Testis (tissue), 2 donors: ENCODE measurements around the gene HLF.

Experiments used
- POLR2A ChIP-seq: fragments of 450-650 bp; IDR thresholded peaks from one replicate; pipeline ENCODE4 v1.6.1; 2017; ENCODE audit warnings: antibody characterized with exemption, mild to moderate bottlenecking, moderate library complexity
- TF ChIP-seq, protein P1 (sequence below), 3 experiments: fragments of 450-650 bp in 2 of 3; fragments of 200-600 bp in 1 of 3; sonication (generic) in 1 of 3; IDR thresholded peaks; one replicate each; pipeline ENCODE4 v1.5.1; 2016 to 2019; ENCODE audit warnings: antibody characterized with exemption in 3 of 3, mild to moderate bottlenecking in 2 of 3, moderate library complexity in 1 of 3

- TF ChIP-seq, protein P1, sequence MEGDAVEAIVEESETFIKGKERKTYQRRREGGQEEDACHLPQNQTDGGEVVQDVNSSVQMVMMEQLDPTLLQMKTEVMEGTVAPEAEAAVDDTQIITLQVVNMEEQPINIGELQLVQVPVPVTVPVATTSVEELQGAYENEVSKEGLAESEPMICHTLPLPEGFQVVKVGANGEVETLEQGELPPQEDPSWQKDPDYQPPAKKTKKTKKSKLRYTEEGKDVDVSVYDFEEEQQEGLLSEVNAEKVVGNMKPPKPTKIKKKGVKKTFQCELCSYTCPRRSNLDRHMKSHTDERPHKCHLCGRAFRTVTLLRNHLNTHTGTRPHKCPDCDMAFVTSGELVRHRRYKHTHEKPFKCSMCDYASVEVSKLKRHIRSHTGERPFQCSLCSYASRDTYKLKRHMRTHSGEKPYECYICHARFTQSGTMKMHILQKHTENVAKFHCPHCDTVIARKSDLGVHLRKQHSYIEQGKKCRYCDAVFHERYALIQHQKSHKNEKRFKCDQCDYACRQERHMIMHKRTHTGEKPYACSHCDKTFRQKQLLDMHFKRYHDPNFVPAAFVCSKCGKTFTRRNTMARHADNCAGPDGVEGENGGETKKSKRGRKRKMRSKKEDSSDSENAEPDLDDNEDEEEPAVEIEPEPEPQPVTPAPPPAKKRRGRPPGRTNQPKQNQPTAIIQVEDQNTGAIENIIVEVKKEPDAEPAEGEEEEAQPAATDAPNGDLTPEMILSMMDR (IDR thresholded peaks at IDR 0.05), result no peak
- no peak for TF ChIP-seq POLR2A
These were observed 57.8 kb downstream of the HLF start for GRCh38 chr17:55322453-55322985.
